Heart left ventricle (tissue), 16 donors: Measurements from ENCODE around the gene CTNNB1. TPM values are rescaled to one million over a fixed set of nuclear protein-coding genes. Genes with fewer than 3 reads are reported as not detected.

Experiments used
- ATAC-seq, 4 donors: fragments of 200-7000 bp; cut with Tn5 transposase; one replicate each; pipeline ENCODE4 v1.9.1; 2020 to 2022; ENCODE audit warnings: moderate library complexity in 4 of 4, mild to moderate bottlenecking in 3 of 4, moderate number of reproducible peaks in 1 of 4
- DNase-seq, 5 donors: peaks; one replicate each; pipeline ENCODE4 v3.0.0-alpha.2; 2020
- H3K27ac ChIP-seq, 12 donors: fragments of 200-600 bp; sonication (generic) in 4 of 12; one replicate each; pipeline versions ENCODE4 v1.5.0 to v1.8.0; 2016 to 2022; ENCODE audit warnings: mild to moderate bottlenecking in 2 of 12
- H3K27me3 ChIP-seq, 9 donors: fragments of 200-600 bp; sonication (generic) in 2 of 9; one replicate each; pipeline versions ENCODE4 v1.5.1 to v1.8.0; 2016 to 2022; ENCODE audit warnings: mild to moderate bottlenecking in 3 of 9
- H3K36me3 ChIP-seq, 9 donors: fragments of 200-600 bp; sonication (generic) in 2 of 9; one replicate each; pipeline versions ENCODE4 v1.5.0 to v1.8.0; 2018 to 2022; ENCODE audit warnings: mild to moderate bottlenecking in 2 of 9
- H3K4me1 ChIP-seq, 12 donors: fragments of 200-600 bp; sonication (generic) in 4 of 12; one replicate each; pipeline versions ENCODE4 v1.5.0 to v1.8.0; 2016 to 2022; ENCODE audit warnings: mild to moderate bottlenecking in 3 of 12
- H3K4me3 ChIP-seq, 12 donors: fragments of 200-600 bp; sonication (generic) in 4 of 12; one replicate each; pipeline versions ENCODE4 v1.5.0 to v1.8.0; 2017 to 2022; ENCODE audit warnings: mild to moderate bottlenecking in 9 of 12, moderate library complexity in 4 of 12
- H3K9me3 ChIP-seq, 12 donors: fragments of 200-600 bp; sonication (generic) in 4 of 12; one replicate each; pipeline versions ENCODE4 v1.5.0 to v1.8.0; 2016 to 2022; ENCODE audit warnings: mild to moderate bottlenecking in 1 of 12
- CTCF ChIP-seq, 12 donors: fragments of 200-600 bp; sonication (generic) in 4 of 12; IDR thresholded peaks; one replicate each; pipeline versions ENCODE4 v1.5.0 to v1.8.0; 2018 to 2022; ENCODE audit warnings: antibody characterized with exemption in 12 of 12, mild to moderate bottlenecking in 5 of 12
- POLR2A ChIP-seq, 2 donors: fragments of 450-650 bp; IDR thresholded peaks; one replicate each; pipeline ENCODE4 v1.6.1; 2017; ENCODE audit warnings: antibody characterized with exemption in 2 of 2, mild to moderate bottlenecking in 2 of 2, moderate library complexity in 2 of 2
- WGBS, 4 donors: extraction: QIAGEN DNeasy Blood & Tissue Kit in 2 of 4; methylation state at CpG; one replicate each; pipeline versions ENCODE4 v1.1.5 to v1.1.7; 2013 to 2018; 5-methylcytosine and 5-hydroxymethylcytosine counted together
- intact Hi-C, 10 donors: fragments of 100-400 bp; cut with DNase I; formaldehyde crosslinking; loops; one replicate each; pipeline versions ENCODE4 v1.11.1 to v1.14.2; 2022
- polyA plus RNA-seq, 2 donors: library from polyadenylated mRNA; stranded (reverse); fragments of 200-250 nt; gene quantifications; one replicate each; pipeline ENCODE4 v1.2.3, GENCODE V29; 2013
- total RNA-seq, 9 donors: library from RNA; depleted of rRNA in 2 of 9; stranded (reverse); fragments of >200 nt in 2 of 9; fragmentation: NEBNext Ultra II Directional in 3 of 9; extraction: Animal tissue kit (Norgen Biotek cat#: 25700) in 3 of 9; gene quantifications; one replicate each; pipeline versions ENCODE4 v1.1.0 to v1.2.4, GENCODE V29; 2016 to 2023
- donor health status: ischemic (EF 13 %, LVEDD 7.1; RV severe dilation, severe dysfunction).
- donor health status: healthy with polysubstance abuse.
- donor health status: DM: no; HTN: yes; CAD: no.
- donor health status: DM: no; HTN: no; CAD: no.
- donor health status: ischemic (EF 25% LVEDD 6.9; RV normal size, moderate dysfunction).
- donor health status: ischemic (EF 25% LVEDD 5.7; RV mildly dilated, moderate dysfunction).
- donor health status: healthy.
- donor health status: DM: yes; HTN: yes; CAD: no.
- donor health status: ischemic (EF 35%, LVEDD 5.7; RV mildly dilated, moderate dysfunction).
- donor health status: nonischemic (EF 11% LVEDD 7.7; RV severe dilation, severe dysfunction).
- donor health status: DM: yes; HTN: yes; CAD: no.
- donor health status: PGD.
- donor health status: ischemic (EF 29% LVEDD 5.4; RV normal size, mild dysfunction).
- donor health status: nonischemic (EF 23%, LVEDD 6.1; RV moderate dilation, normal function).

CTNNB1 gene
- total and polyA plus RNA-seq, 11 donors, result 25.6 to 301 (median 208) TPM

GRCh38 chr3:41248525-41248924 lies 49.2 kb downstream of the CTNNB1 start:
- Histone ChIP-seq H3K36me3 (peaks cover 0 to 15% (median 0%) of the 10 kb centered on the region in 9 donors), H3K27ac (no peak overlapping the region), H3K4me1 (peaks cover 0 to 34% (median 8%) of the 10 kb centered on the region in 12 donors), H3K27me3 (no peaks in the 10 kb centered on the region), H3K9me3 (peaks cover 0 to 5% (median 0%) of the 10 kb centered on the region in 12 donors), H3K4me3 (no peak overlapping the region)
- no peak for ATAC-seq
- intact Hi-C loops, result no loop called here
- DNase-seq, result no peak
- TF ChIP-seq POLR2A (IDR thresholded peaks at IDR 0.05), result no peak
- TF ChIP-seq CTCF (IDR thresholded peaks at IDR 0.05), result no peak
- WGBS, 4 donors, result 42 to 80% (median 73%) methylated on average over 2 to 3 of the region's 3 CpGs

- no peaks in the 10 kb centered on the region for H3K27me3 ChIP-seq
- H3K27ac ChIP-seq, result no peak overlapping the region
- peaks cover 0 to 5% (median 0%) of the 10 kb centered on the region in 12 donors for H3K9me3 ChIP-seq
- intact Hi-C loops, result no loop called here
- TF ChIP-seq POLR2A (IDR thresholded peaks at IDR 0.05) (no peak), CTCF (IDR thresholded peaks at IDR 0.05) (no peak)
- DNase-seq (no peak), ATAC-seq (no peak)
- peaks cover 0 to 10% (median 0%) of the 10 kb centered on the region in 9 donors for H3K36me3 ChIP-seq
- peaks cover 0 to 31% (median 8%) of the 10 kb centered on the region in 12 donors for H3K4me1 ChIP-seq
- 92 to 100% (median 94%) methylated on average over 2 to 3 of the region's 3 CpGs for WGBS, 4 donors
- no peak overlapping the region for H3K4me3 ChIP-seq
Measured at GRCh38 chr3:41249318-41249717, 50.0 kb downstream of the CTNNB1 start.

GRCh38 chr3:41250825-41251224 lies 51.5 kb downstream of the CTNNB1 start:
- H3K27me3 ChIP-seq, result no peaks in the 10 kb centered on the region
- H3K4me3 ChIP-seq, result no peak overlapping the region
- peaks cover 0 to 23% (median 8%) of the 10 kb centered on the region in 12 donors for H3K4me1 ChIP-seq
- ATAC-seq (no peak), DNase-seq (no peak)
- 55 to 82% (median 81%) methylated on average over 2 of the region's 2 CpGs for WGBS, 4 donors
- no peak overlapping the region for H3K27ac ChIP-seq
- TF ChIP-seq CTCF (IDR thresholded peaks at IDR 0.05) (no peak), POLR2A (IDR thresholded peaks at IDR 0.05) (no peak)
- peaks cover 0 to 5% (median 0%) of the 10 kb centered on the region in 12 donors for H3K9me3 ChIP-seq
- H3K36me3 ChIP-seq, result peaks cover 0 to 3% (median 0%) of the 10 kb centered on the region in 9 donors
- intact Hi-C loops, result no loop called here

- Histone ChIP-seq H3K27me3 (no peaks in the 10 kb centered on the region), H3K9me3 (peaks cover 0 to 5% (median 0%) of the 10 kb centered on the region in 12 donors), H3K27ac (no peak overlapping the region), H3K4me1 (peaks cover 0 to 18% (median 8%) of the 10 kb centered on the region in 12 donors), H3K4me3 (no peak overlapping the region), H3K36me3 (no peaks in the 10 kb centered on the region)
- intact Hi-C loops, result no loop called here
- ATAC-seq (no peak), DNase-seq (no peak)
- 94 to 100% (median 97%) methylated on average over 1 of the region's 1 CpG for WGBS, 4 donors
- TF ChIP-seq CTCF (IDR thresholded peaks at IDR 0.05) (no peak), POLR2A (IDR thresholded peaks at IDR 0.05) (no peak)
Measured at GRCh38 chr3:41251593-41251992, 52.3 kb downstream of the CTNNB1 start.
